PFSK-1 (cell line): ENCODE results near the gene BEST1.

ENCODE experiments used
- FOXP2 ChIP-seq: optimal IDR thresholded peaks from 2 replicates; pipeline ENCODE3; 2011; ENCODE audit warnings: borderline replicate concordance, control low read depth, inconsistent platforms; ENCODE audit not compliant: insufficient read depth; ENCODE audit errors: extremely low read length, extremely low read depth
- POLR2AphosphoS5 ChIP-seq: IDR thresholded peaks from 2 replicates; pipeline ENCODE4 v1.6.1; 2012; ENCODE audit warnings: low read depth, mild to moderate bottlenecking, control low read depth, low read length, moderate library complexity
- REST ChIP-seq, 2 experiments: IDR thresholded peaks; 2 replicates each; pipeline versions ENCODE4 v1.6.1 to v1.8.0; 2011 to 2012; ENCODE audit warnings: low read depth in 2 of 2, low read length in 2 of 2, control low read depth in 1 of 2, inconsistent platforms in 1 of 2, mild to moderate bottlenecking in 1 of 2, moderate library complexity in 1 of 2; ENCODE audit not compliant: insufficient read depth in 1 of 2
- SIN3A ChIP-seq: IDR thresholded peaks from 2 replicates; pipeline ENCODE4 v1.6.1; 2012; ENCODE audit warnings: mild to moderate bottlenecking, low read length, moderate library complexity, borderline replicate concordance; ENCODE audit not compliant: insufficient read depth
- TAF1 ChIP-seq: IDR thresholded peaks from 2 replicates; pipeline ENCODE4 v1.6.1; 2012; ENCODE audit warnings: low read length, control low read depth, borderline replicate concordance; ENCODE audit not compliant: insufficient read depth

Gene BEST1

GRCh38 chr11:61926235-61926634 is 23.9 kb upstream of the BEST1 start:
- TF ChIP-seq TAF1 (no peak), FOXP2 (no peak), REST (IDR thresholded peaks at IDR 0.05; ENCODE audit: insufficient read depth in 1 of 2, low read depth in 2 of 2, low read length in 2 of 2) (no peak), SIN3A (no peak), POLR2AphosphoS5 (no peak)

GRCh38 chr11:61927501-61927900 is 22.6 kb upstream of the BEST1 start:
- TF ChIP-seq TAF1 (no peak), POLR2AphosphoS5 (no peak), SIN3A (no peak), REST (IDR thresholded peaks at IDR 0.05; ENCODE audit: insufficient read depth in 1 of 2, low read depth in 2 of 2, low read length in 2 of 2) (no peak), FOXP2 (no peak)

GRCh38 chr11:61928606-61929005 is 21.5 kb upstream of the BEST1 start:
- no peak for TF ChIP-seq TAF1
- TF ChIP-seq SIN3A = no peak
- no peak for TF ChIP-seq FOXP2
- no peak for TF ChIP-seq REST (IDR thresholded peaks at IDR 0.05; ENCODE audit: insufficient read depth in 1 of 2, low read depth in 2 of 2, low read length in 2 of 2)
- TF ChIP-seq POLR2AphosphoS5 = no peak

GRCh38 chr11:61930933-61931332 is 19.2 kb upstream of the BEST1 start:
- no peak for TF ChIP-seq POLR2AphosphoS5
- no peak for TF ChIP-seq SIN3A

GRCh38 chr11:61935861-61936260 is 14.3 kb upstream of the BEST1 start:
- TF ChIP-seq FOXP2 = no peak
- no peak for TF ChIP-seq TAF1
- TF ChIP-seq SIN3A = no peak
- no peak for TF ChIP-seq REST (IDR thresholded peaks at IDR 0.05; ENCODE audit: insufficient read depth in 1 of 2, low read depth in 2 of 2, low read length in 2 of 2)
- TF ChIP-seq POLR2AphosphoS5 = no peak
